Endothelial cell of umbilical vein (primary cell): ENCODE results near the gene TMEM114. TPM values are rescaled to one million over a fixed set of nuclear protein-coding genes. Genes with fewer than 3 reads are reported as not detected.

ENCODE experiments used
- BruUV-seq: library from RNA; stranded (reverse); fragments of 400-500 nt; replicated peaks from 2 replicates; lab custom pipeline; 2021; lab: Mats Ljungman, UMichigan
- CTCF ChIA-PET: fragments of 300-600, 350-600 bp; sonication (Branson Sonifier 250); formaldehyde crosslinking; loops from one replicate; lab custom pipeline; 2021; ENCODE audit warnings: antibody characterized with exemption, inconsistent platforms; lab: Charles Lee
- POLR2A ChIA-PET: fragments of 300-600, 350-600 bp; sonication (Branson Sonifier 250); formaldehyde crosslinking; loops from one replicate; lab custom pipeline; 2021; ENCODE audit warnings: antibody characterized with exemption, inconsistent platforms; lab: Charles Lee
- DNase-seq: peaks from one replicate; pipeline ENCODE4 v3.0.0-alpha.2; 2011; ENCODE audit warnings: low read depth, low spot score
- FAIRE-seq: peaks from 2 replicates; lab custom pipeline; 2011; peaks lifted over from hg19 to GRCh38; lab: Jason Lieb, UNC
- H2AFZ ChIP-seq: 2 replicates; pipeline ENCODE4 v1.6.0; 2012; ENCODE audit warnings: low read depth, low read length, control low read depth, inconsistent platforms
- H3K27ac ChIP-seq: 2 replicates; pipeline ENCODE4 v1.5.1; 2011; ENCODE audit warnings: low read depth, mild to moderate bottlenecking, control low read depth, low read length, moderate library complexity; ENCODE audit not compliant: insufficient read depth
- H3K27me3 ChIP-seq, 2 experiments: 2 replicates each; pipeline versions ENCODE4 v1.6.0 to v1.6.1; 2011; ENCODE audit warnings: low read length in 2 of 2, mixed read lengths in 1 of 2; ENCODE audit not compliant: control insufficient read depth in 2 of 2, insufficient read depth in 2 of 2
- H3K36me3 ChIP-seq, 2 experiments: 2 replicates in 1 of 2; 3 replicates in 1 of 2; pipeline ENCODE4 v1.5.1; 2011; ENCODE audit warnings: low read length in 2 of 2, mild to moderate bottlenecking in 1 of 2, moderate library complexity in 1 of 2; ENCODE audit not compliant: control insufficient read depth in 2 of 2, insufficient read depth in 2 of 2; ENCODE audit errors: extremely low read depth in 1 of 2
- H3K4me1 ChIP-seq: 3 replicates; pipeline ENCODE4 v1.5.1; 2011; ENCODE audit warnings: mild to moderate bottlenecking, low read length; ENCODE audit not compliant: control insufficient read depth, insufficient read depth; ENCODE audit errors: extremely low read depth
- H3K4me2 ChIP-seq: 2 replicates; pipeline ENCODE4 v1.6.1; 2011; ENCODE audit warnings: low read length, control low read depth, mixed read lengths; ENCODE audit not compliant: insufficient read depth
- H3K4me3 ChIP-seq, 3 experiments: fragments of 200-600 bp in 1 of 3; sonication (generic), shearing (Covaris generic) in 1 of 3; replicated peaks in 1 of 3; 2 replicates each; pipeline ENCODE4 v1.5.1; 2011 to 2016; ENCODE audit warnings: control low read depth in 3 of 3, low read length in 3 of 3, mild to moderate bottlenecking in 2 of 3, inconsistent platforms in 1 of 3, low read depth in 1 of 3, moderate library complexity in 1 of 3; ENCODE audit not compliant: insufficient read depth in 1 of 3
- H3K79me2 ChIP-seq: 2 replicates; pipeline ENCODE4 v1.6.0; 2012; ENCODE audit warnings: low read length, inconsistent platforms; ENCODE audit not compliant: control insufficient read depth, insufficient read depth
- H3K9ac ChIP-seq: replicated peaks from 2 replicates; pipeline ENCODE3; 2011; ENCODE audit warnings: low read length, control low read depth; ENCODE audit not compliant: insufficient read depth; ENCODE audit errors: extremely low read depth
- H3K9me1 ChIP-seq: replicated peaks from 3 replicates; pipeline ENCODE4 v1.6.0; 2011; ENCODE audit warnings: mild to moderate bottlenecking, low read length; ENCODE audit not compliant: control insufficient read depth, insufficient read depth; ENCODE audit errors: extremely low read depth
- H3K9me3 ChIP-seq: replicated peaks from 2 replicates; pipeline ENCODE4 v1.5.1; 2012; ENCODE audit warnings: low read length, inconsistent platforms; ENCODE audit not compliant: control insufficient read depth, insufficient read depth
- H4K20me1 ChIP-seq: replicated peaks from 2 replicates; pipeline ENCODE3; 2011; ENCODE audit warnings: mild to moderate bottlenecking, low read length; ENCODE audit not compliant: control insufficient read depth, insufficient read depth; ENCODE audit errors: extremely low read depth
- CTCF ChIP-seq, 2 donors: IDR thresholded peaks; 1 replicate in 1 of 2; 2 replicates in 1 of 2; pipeline ENCODE4 v1.5.1; 2011; ENCODE audit warnings: low read length in 2 of 2, mild to moderate bottlenecking in 2 of 2, moderate library complexity in 2 of 2, control low read depth in 1 of 2, inconsistent platforms in 1 of 2, low read depth in 1 of 2; ENCODE audit not compliant: insufficient read depth in 1 of 2; ENCODE audit errors: extremely low read depth in 1 of 2
- EZH2 ChIP-seq: IDR thresholded peaks from 2 replicates; pipeline ENCODE4 v1.6.1; 2012; ENCODE audit warnings: borderline replicate concordance, low read depth, mild to moderate bottlenecking, moderate library complexity, low read length, inconsistent platforms; ENCODE audit not compliant: severe bottlenecking
- GATA2 ChIP-seq: IDR thresholded peaks from 2 replicates; pipeline ENCODE4 v1.7.0; 2011; ENCODE audit warnings: low read depth, mild to moderate bottlenecking, moderate library complexity, mixed read lengths, low read length; ENCODE audit not compliant: insufficient read length, insufficient read depth
- JUN ChIP-seq: IDR thresholded peaks from 2 replicates; pipeline ENCODE4 v1.6.1; 2011; ENCODE audit warnings: borderline replicate concordance, low read depth; ENCODE audit not compliant: insufficient read length, insufficient read depth
- MAX ChIP-seq: IDR thresholded peaks from 2 replicates; pipeline ENCODE4 v1.6.1; 2011; ENCODE audit not compliant: insufficient read depth, insufficient read length
- POLR2A ChIP-seq: IDR thresholded peaks from 2 replicates; pipeline ENCODE4 v1.6.1; 2012; ENCODE audit warnings: low read depth, mild to moderate bottlenecking, control low read depth, low read length
- dilution Hi-C: fragments of 300-500 bp; cut with MboI; formaldehyde crosslinking; loops from one replicate; pipeline ENCODE4 v1.15.0; 2019; ENCODE audit warnings: low sequenced_read_pairs; ENCODE audit not compliant: extremely low pct_ligation_motif_present
- intact Hi-C: fragments of 100-400 bp; cut with micrococcal nuclease; formaldehyde crosslinking; loops from one replicate; pipeline ENCODE4 v1.10.0; 2022
- polyA plus RNA-seq, 4 experiments: library from polyadenylated mRNA; depleted of rRNA in 3 of 4; stranded (reverse) in 3 of 4; unstranded in 1 of 4; fragments of >200 nt; gene quantifications; 2 replicates each; pipeline versions ENCODE4 v1.2.1 to v1.2.3, GENCODE V29; 2011 to 2012; ENCODE audit warnings: missing spikeins in 1 of 4
- total RNA-seq: library from RNA; stranded (reverse); gene quantifications from 2 replicates; pipeline ENCODE4 v1.2.3, GENCODE V29; 2021

TMEM114 gene
- total and polyA plus RNA-seq, 2 donors (not counting 3 experiments of a cell fraction or from before 2014, with no cell fraction given) = not detected

- H3K36me3 ChIP-seq = no peaks in the 10 kb centered on the region
- dilution Hi-C loops = no loop called here
- ChIA-PET POLR2A (no interaction called here), CTCF (interaction anchor here (1.5 kb wide), 1 partner anchor 8 kb away, joined by 3 read pairs; no protein-coding TSS in a partner anchor)
- no peak for FAIRE-seq
- H2AFZ ChIP-seq = no peak overlapping the region
- no peaks in the 10 kb centered on the region for H4K20me1 ChIP-seq
- no peak overlapping the region for H3K4me3 ChIP-seq
- no peaks in the 10 kb centered on the region for H3K79me2 ChIP-seq
- H3K27me3 ChIP-seq = peaks cover 2 to 3% of the 10 kb centered on the region in 2 experiments
- intact Hi-C loops = no loop called here
- no peak overlapping the region for H3K9ac ChIP-seq
- H3K9me1 ChIP-seq = no peaks in the 10 kb centered on the region
- no peaks in the 10 kb centered on the region for H3K4me1 ChIP-seq
- H3K9me3 ChIP-seq = no peaks in the 10 kb centered on the region
- TF ChIP-seq POLR2A (no peak), GATA2 (no peak), JUN (no peak), MAX (no peak), CTCF (IDR thresholded peaks at IDR 0.05; ENCODE audit: extremely low read depth in 1 of 2, insufficient read depth in 1 of 2, low read depth in 1 of 2, low read length in 2 of 2) (no peak), EZH2 (no peak)
- no TSS peak for BruUV-seq
- DNase-seq = no peak
- no peak overlapping the region for H3K4me2 ChIP-seq
- no peak overlapping the region for H3K27ac ChIP-seq
Observed at GRCh38 chr16:8575399-8575798, 14.9 kb downstream of the TMEM114 start.
